WI38 (cell line): Measurements from ENCODE around the gene CD248.

Source experiments
- H3K4me3 ChIP-seq: 2 replicates; pipeline ENCODE4 v1.5.1; 2011; ENCODE audit warnings: low read depth, mild to moderate bottlenecking, control low read depth, low read length
- CTCF ChIP-seq: IDR thresholded peaks from 2 replicates; pipeline ENCODE4 v1.5.1; 2012; ENCODE audit warnings: low read depth, mild to moderate bottlenecking, control low read depth, low read length

The CD248 gene

GRCh38 chr11:66287211-66287888, 29.5 kb downstream of the CD248 start:
- peak overlapping the region; percentile 91 for H3K4me3 ChIP-seq
- TF ChIP-seq CTCF: no peak

DNA sequence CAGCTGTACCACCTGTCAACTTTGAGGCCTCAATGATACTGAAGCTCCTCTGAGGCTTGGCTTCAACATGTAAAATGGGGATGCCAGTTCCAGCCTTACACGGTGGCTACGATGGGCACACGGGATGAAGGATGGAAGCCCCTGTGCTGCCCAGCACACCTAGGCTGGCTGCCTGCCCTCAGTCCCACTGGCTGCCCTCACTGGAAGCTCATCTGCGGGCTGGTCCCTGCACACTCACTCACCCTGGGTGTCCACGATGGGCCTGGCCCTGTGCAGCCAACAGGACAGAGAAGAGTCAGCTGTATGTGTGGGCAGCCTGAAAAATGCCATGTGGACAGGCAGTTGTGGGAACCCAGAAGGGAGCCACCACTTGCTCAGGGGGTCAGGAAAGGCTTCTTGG, 30.1 kb downstream of the CD248 start:
- no peak for TF ChIP-seq CTCF
- H3K4me3 ChIP-seq: no peak overlapping the region

- no peak for TF ChIP-seq CTCF
- no peak overlapping the region for H3K4me3 ChIP-seq
These were observed 31.4 kb downstream of the CD248 start for GRCh38 chr11:66285250-66285947.

GRCh38 chr11:66284526-66285078, 32.2 kb downstream of the CD248 start:
- no peak for TF ChIP-seq CTCF
- H3K4me3 ChIP-seq: no peak overlapping the region

GRCh38 chr11:66283461-66284105, 33.3 kb downstream of the CD248 start:
- H3K4me3 ChIP-seq: no peak overlapping the region
- TF ChIP-seq CTCF: no peak

GRCh38 chr11:66282468-66283455, 34.1 kb downstream of the CD248 start:
- peak; percentile 77 for TF ChIP-seq CTCF
- H3K4me3 ChIP-seq: no peak overlapping the region
